NOMO-1 treated with DMSO at 0.1 percent for 48 hours (cell line): ENCODE measurements around the gene SURF2.

Experiments
- DNase-seq: peaks from one replicate; lab custom pipeline; 2025; ENCODE audit not compliant: unreplicated experiment; lab: John Stamatoyannopoulos, UW

The SURF2 gene

DNA sequence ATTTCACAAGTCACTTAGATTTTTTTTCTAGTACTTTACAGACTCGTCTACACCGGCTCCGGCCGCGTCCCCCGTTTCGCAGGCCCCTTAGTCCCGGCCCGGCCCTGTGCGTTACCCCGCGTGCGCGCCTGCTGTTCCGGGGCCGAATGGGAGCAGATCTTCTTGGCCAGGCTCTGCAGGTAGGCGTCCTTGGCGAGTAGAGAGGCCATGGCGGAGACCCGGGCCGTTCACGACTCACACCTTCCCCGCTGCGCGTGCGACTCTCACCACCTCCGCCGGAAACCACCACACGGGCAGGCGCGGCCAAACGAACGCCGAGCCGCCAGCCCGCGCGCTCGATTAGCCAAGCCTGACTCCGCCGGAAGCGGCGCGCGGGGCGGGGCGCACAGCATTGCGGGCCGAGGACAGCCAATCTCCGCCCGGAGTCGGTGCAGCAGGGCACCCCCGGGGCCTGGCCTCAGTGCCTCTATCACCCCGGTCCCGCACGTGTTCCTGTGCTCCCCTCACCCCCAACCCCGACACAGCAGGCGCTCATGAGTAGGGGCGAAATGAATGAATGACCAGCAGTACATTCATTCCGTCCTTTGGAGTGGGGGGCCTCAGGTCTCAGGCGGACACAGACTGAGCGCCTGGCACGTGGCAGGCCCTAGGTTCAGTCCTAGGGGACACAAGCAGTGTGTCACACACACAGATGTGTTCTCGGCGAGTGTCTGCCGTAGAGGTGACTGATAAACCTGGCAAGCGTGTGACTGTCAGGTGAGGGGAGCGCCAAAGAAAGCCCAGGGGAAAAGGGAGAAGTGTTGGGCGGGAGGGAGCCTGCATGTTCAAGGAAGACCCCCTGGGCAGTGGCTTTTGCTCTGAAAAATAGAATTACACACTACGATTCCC, 20.2 kb upstream of the SURF2 start, which contains the start of gene SURF6:
SURF6 (minus strand) TSS at position 265 of the 888 bp plus-strand sequence; CDS start at position 209, 56 bp downstream.
- DNase-seq: peak; percentile 87

DNA sequence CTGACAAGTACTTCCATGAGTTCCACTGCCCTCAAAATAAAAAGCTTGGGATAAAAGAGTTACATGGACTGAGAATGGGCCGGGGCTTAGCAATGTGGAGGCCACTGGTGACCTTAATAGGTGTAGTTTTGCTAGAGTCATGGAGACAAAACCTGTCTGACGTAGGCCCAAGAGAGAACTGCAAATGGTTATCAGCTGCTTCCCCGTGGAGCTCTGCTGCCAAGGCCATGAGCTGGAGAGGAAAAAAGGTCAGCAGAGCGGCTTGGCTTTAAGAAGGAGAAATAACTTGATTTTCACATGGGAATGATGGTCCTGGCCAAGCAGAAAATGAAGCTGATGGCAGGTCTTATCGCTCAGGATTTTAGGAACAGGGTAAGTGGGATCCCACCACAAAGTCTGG, 16.7 kb upstream of the SURF2 start:
- no peak for DNase-seq

DNA sequence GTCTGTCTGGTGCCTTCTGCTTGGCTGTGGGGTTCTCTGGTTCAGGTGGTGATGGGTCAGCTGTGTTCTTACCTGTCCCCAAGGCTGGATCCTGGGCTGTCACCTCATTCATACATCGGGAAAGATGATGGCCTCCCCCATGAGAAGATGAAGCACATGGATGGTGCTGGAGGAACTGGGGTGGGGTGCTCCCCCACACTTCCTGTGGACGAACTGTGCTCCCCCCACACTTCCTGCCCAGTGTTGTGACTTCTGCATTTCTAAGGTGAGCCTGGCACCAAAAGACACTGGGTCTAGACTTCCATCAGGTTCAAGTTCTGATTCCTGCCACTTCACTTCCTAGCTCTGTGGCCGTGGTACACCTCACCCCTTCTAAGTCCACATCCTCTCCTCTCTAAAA, 16.1 kb upstream of the SURF2 start:
- DNase-seq: peak; percentile 54

DNA sequence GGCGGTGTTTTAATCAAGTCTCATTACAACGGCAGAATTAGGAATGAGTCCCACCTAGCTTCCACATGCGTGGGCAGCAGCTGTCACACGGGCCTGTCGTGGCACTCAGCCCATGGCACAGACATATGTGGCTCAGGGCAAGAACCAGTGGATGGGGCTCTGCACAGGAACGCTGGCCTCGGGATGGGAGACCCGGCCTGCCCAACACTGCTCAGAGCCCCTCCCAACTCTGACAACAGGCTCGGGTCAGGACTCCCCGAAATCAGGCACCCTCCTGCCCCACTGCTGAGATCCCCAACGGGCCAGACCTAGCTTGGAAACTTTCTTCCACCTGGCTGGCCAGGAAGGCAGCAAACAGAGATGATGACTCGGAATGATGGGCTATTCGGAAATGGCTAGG, 15.4 kb upstream of the SURF2 start:
- DNase-seq: no peak

DNA sequence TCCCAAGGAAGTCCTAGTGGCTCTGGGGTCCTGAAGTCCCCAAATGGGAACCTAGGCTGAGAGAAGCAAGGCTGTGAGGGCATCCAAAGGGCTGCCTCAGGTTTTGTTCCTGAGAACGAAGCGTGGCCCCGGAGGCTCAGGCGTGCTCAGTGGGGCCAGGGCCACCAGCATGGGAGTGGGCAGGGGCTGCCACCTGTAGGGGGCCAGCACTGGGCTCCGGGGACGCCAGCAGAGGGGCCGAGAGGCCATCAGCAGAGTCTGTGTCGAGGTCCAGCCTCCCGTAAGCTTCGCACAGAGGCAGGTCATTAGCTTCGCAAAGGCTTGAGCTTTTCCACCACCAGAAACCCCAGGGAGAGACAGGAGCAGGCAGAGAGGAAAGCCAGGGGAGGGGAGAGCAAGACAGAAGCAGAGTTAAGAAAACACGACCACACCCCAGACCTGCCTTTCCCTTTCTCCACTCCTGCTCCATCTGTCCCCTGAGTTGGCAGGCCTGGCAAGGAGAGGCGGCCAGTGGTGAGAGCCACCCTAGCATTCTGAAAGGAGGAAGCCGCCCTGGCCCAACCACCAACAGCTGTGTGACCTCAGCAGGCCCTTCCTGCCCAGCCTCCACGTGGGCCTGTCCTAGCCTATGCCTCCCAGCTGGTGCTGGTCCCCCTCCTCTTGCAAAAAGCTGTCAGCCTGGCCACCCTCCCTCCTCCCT, 14.8 kb upstream of the SURF2 start:
- DNase-seq: no peak

DNA sequence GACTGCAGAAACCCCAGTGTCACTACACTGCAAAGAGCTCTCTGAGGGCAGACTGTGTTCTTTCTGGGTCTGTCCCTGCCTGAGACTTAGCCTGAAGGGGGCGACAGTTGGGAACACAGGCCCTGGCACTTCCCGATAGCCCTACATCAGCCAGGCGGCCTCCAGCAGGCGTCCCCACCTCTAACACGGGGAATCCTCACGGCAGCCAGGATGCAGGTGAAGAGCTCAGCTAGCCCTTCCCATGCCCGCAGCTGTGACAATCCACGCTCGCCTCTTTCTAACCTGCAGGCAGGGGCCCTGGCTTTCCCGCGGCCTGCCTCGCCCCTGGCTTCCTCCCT, 14.3 kb upstream of the SURF2 start:
- DNase-seq: no peak

DNA sequence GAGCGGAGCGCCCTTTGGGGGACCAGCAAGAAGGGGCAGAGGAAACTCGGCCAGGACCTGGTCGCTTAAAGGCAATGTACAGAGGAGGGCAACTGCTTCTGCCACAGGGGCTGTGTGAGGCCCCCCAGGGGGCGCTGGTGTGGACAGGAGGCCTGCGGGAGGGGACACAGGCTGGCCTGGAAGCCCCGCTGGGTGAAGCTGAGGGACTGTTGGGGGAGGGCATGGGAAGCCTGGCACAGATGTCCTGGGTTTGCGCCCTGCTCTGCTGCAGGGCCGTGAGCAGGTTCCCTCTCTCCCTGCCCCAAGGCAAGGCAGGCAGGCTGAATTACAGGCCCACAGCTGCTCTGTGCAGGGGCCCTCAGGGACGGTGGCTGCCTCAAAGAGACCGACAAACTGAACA, 13.8 kb upstream of the SURF2 start:
- DNase-seq: no peak

DNA sequence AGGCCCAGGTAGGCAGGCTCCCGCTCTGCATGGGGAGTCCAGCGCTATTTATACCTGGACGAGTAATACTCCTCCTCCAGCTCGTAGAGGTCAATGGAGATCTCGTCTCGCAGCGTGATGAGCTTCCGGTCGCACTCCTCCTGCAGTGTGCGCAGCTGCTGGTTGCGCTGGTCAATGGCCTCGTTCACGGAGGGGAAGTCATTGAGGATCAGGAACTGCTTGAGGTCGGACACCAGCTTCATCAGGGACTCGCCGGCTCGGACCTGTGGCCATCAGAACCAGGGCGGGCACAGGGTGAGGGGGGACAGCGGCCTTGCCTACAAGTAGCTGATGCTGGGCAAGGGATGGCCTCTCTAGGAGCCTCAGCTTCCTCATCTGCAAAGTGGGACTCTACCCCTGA, 12.3 kb upstream of the SURF2 start:
- no peak for DNase-seq

DNA sequence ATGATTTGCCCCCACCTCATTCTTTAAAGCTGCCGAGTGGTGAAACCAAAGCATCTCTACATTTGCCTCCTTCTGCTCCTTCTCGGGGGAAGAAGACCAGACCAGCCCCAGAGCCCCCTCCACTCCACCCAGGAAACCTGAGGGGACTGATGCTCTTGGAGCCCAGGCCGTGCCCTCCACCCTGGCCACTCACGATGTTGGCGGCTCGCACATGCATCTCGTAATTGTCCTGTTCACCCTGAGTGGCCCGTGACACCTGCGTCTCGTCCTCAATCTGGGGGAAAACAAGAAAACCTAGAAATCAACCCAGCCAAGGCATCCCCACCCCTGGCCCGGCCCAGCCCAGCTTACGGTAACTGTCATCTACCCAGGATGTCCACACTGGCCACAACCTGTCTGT, 11.4 kb upstream of the SURF2 start:
- no peak for DNase-seq

DNA sequence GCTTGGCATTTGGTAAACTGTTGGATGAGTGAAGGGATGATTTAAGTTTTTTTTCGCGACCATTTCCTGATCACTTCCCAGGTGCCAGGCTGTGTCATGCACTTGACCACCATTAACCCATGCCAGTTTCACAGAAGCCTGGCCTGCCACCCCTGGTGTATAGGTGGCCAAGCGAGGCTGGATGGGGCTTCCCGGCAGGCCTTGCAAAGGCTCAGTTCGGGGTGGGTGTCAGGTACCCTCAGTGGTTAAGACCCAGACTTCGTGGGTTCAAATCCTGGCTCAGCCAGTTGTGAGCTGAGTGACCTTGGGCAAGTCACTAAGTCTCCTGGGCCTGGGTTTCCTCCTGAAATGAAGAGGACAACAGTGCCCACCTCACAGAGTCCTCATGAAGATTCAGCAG, 10.8 kb upstream of the SURF2 start:
- no peak for DNase-seq

DNA sequence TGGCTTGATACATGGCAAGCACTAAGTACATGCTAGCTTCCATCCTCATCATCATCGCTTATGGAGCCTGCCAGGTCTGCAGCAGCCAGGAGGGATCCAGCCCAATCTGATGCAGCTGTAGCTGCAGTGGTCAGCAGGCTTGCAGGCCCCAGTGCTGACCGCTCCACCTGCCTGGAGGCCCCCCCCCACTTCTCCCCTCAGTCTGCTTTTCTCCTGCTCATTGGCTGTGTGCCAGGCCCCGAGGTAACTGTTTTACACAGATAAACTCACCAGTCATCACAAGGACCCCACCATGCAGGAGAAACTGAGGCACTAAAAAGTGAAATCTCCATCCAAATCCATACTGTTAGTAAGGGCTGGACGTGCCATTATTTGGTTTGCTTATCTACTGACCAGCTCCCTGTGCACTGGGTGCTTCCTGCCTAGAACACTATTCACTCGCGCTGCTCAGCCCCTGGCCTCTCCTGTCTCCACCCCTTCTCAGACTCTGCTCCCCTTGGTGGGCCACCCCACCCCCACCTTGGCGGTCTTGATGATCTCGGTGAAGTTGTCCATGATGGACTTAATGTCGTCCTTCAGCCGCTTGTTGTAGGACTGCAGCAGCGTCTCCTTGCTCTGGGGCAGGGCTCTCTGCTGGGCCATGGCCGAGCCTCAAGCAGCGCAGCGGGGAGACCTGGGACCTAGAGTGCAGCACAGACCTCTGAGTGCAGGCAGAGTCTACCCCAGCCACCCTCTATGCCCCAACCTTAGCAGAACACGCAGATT, 10.1 kb upstream of the SURF2 start:
- DNase-seq: no peak

DNA sequence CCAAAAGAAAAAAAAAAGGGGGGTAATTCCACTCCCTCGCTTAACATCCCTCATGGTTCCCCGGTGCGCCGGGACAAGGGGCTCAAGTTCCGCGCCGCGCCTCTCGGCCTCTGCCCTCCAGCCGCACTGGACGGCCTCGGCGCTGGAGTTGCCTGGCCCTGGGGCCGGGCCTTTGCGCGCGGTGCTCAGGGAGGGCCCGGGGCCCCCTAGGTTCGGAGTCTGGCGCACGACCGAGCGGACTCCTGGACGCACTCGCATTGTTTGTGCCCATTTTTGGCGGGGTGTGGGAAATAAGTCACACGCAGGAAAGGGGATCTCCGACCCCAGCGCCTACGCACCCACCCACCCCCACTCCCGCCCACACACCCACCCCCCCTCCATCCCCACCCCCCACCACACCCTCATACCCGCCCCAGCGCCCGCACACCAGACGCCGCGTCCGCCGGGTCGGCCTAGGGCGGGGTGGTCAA, 8.8 kb upstream of the SURF2 start:
- DNase-seq: peak; percentile 36

DNA sequence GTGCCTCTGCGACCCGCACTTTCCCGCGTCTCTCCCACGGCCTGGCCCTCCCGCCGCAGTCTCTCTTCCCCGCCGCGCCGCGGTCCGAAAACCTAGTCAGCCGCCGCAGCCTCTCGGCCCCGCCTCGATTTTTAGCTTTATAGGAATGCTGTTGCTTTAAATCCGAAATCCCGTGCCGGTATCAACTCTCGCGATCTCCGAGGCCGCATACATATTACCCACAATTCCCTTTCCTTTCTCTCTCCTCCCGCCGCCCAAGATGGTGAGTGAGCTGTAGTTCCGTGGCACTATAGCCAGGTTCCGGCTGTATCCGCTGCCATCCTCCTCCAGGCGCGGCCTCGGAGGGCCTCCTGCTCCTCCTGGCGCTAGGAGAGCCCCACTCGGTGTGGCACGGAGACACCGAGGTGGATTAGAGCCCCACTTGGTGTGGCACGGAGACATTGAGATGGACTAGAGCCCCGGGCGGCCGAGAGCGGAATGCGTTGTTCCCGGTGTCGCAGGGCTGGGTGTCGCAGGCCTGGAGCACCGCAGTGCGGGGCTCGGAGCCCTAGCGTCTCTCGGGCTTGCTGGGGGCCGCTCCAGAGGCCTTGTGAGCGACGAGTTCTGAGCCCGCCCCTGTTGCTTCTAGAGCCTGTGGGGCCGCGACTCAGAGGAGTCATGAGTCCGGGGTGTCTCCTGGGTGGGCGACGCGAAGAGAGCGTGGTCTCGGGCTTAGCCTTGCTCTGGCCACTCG, 8.2 kb upstream of the SURF2 start, which contains the start of the genes MED22 and RPL7A:
MED22 (minus strand) TSS at position 147 of the 733 bp plus-strand sequence. CDS start 1,469 bp downstream, outside the sequence.
RPL7A (plus strand) TSS at position 234 of the 733 bp plus-strand sequence; CDS start at position 260, 26 bp downstream.
- DNase-seq: peak; percentile 94

DNA sequence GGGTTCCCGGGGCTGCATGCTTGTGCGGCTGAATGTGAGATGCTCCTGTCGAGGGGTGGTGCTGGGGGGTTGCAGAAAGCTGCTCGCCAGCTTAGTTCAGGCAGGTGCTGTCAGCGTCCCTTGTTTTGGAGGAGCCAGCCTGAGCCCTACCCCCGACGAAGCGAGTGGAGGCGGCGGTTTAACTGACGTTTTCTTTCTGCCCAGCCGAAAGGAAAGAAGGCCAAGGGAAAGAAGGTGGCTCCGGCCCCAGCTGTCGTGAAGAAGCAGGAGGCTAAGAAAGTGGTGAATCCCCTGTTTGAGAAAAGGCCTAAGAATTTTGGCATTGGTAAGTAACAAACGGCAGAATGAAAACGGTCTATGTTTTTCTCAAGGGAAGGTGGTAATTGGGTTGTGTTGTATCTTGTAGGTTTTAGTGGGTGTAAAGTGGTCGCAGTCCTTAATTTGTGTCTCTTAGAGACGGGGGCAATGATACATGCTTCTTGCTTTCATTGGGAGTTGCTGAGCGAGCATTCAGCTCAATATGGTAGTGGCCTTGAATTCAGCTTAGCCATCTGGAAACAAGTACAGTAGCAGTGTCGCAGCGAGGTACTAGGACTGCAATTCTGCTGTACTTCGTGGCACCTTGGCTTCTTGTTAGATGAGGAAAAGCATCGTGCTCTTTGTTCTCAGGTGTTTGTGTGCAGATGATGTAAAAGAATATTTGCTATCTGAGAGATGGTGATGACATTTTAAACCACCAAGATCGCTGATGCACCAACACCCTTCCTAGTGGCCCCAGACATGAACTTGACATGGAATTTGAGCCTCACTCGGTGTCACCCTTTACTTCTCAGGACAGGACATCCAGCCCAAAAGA, 7.4 kb upstream of the SURF2 start:
- DNase-seq: no peak

DNA sequence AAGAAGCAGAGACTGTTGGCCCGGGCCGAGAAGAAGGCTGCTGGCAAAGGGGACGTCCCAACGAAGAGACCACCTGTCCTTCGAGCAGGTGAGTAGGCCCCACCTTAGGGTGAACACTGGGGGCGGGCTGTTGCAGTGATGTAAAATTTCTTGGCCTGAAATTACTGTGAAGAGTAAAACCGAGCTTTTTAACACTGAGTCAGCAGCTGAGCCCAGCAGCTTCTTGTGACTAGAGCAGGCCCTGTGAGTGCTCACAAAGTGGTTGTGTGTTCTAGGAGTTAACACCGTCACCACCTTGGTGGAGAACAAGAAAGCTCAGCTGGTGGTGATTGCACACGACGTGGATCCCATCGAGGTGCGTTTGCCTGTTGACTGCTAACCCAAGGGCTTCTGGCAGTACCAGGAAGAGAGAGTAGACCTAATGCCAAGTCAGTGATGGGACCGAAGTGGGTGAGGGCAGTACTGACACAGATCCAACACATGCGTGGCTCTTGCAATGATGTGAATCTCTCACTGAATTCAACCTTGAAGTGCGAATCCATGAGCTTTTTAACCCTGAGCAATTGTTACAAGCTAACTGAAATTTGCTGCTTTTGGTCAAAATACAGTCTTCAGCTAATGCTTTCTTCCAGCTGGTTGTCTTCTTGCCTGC, 6.3 kb upstream of the SURF2 start:
- no peak for DNase-seq

DNA sequence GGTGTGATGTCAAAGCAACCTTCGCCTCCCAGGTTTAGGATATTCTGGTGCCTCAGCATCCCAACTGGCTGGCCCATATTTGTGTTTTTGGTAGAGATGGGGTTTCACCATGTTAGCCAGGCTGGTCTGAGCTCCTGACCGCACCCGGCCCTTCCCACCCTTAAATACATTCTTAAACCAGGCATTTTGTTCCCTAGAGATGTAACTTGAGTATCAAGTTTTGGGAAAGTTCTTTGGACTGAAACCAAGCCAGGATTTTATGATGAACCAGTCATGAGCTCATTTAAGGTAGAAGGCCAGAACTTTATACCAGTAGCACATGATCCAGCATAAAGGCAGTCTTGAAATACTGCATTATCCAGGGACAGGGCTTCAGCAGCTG, 4.8 kb upstream of the SURF2 start:
- DNase-seq: no peak

DNA sequence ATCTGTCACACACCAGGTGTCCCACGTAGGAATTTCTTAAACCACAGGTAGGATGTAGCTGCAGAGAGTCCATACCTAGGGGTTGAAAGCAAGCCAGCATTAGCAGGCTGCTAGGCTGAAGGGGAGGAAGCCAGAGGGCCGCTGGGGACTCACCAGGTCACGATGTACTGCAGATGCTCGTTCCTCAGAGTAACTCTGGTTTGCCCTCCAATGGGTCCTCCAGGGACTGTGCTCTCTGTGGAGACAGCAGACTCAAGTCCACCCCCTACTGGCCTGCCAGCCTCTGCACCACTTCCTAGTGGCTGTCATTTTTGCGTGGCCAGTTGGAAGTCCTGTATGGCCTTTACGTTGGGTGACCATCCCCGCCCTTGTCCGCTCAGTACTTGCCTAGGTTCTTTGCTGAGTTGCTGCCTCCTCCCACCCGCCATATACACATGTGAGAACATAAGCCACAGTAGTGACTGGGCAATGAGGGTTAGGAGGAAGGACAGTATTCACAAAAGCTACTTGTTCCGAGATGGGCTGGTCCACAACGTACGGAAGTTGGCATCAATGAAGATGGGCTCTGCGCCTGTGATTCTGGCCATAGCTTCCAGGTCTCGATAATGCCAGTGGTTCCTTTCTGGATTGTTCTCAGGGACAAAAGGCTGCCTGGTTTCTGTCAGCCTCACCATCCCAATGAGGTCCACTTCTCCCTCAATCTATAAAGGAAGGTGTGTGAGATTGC, 4.3 kb upstream of the SURF2 start:
- DNase-seq: peak; percentile 71

DNA sequence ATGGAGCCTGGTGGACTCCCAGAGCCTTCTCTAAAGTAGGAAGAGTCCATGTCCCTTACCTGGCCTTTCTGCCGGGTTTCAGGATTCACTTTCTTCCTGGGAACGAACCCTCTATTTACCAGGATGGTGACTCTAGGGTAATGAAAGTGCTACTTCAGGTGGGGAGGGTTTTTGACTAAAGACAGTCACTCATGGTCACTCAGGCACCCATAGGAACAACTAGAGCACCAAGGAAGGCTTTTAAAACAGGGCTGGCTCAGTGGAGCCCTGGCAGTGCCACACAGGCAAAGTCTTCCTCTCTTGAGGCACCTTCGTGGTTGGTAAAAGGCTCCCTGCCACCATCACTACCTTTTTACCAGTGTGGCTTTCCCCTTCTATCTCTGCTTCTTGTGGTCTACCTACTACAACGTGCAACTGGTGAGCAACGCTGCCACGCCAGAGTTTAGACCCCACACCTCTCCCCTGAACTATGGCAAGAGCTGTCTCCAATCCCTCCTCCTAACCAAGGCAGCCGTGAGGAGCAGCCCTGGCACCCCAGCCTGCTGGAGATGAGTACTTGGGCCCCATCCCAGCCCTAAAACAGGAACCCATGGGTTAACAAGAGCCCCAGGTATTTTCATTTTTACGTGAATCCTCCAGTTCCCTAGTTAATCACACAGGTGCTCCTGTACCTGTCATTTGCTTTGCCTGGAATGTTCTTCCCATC, 3.6 kb upstream of the SURF2 start:
- DNase-seq: no peak
